ENCODE measurements around the gene SMCO3. TPM values are rescaled to one million over a fixed set of nuclear protein-coding genes. Genes with fewer than 3 reads are reported as not detected.

Gene SMCO3
- total RNA-seq, 1 experiment from 2014 or later = not detected

DNA sequence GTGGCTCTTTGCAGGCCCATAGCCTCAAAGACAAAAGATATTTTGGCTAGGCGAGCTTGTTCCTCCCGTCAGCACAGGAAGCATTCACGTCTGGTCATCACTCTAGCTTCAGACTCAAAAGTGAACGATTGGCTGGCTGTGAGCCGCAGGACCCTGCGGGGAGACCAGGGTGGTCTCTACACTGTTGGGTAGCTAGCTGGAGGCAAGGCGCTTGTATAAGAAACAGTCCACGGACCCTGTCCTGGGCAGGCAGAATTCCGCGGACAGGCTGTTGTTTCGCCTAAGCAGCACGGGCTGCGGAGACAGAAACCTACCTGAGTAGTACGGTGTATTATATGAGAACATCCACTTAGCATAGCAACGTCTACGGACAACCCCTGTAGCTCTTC lies 40.3 kb downstream of the SMCO3 start:
- H3K27ac ChIP-seq (ENCODE audit: low read length) = peak overlapping the region; percentile 33
- TF ChIP-seq CTCF (conservative IDR thresholded peaks at IDR 0.05; ENCODE audit: low read depth, low read length) (no peak), EZH2phosphoT487 (IDR thresholded peaks at IDR 0.05; ENCODE audit: borderline replicate concordance, low read length) (no peak), EZH2 (IDR thresholded peaks at IDR 0.05; ENCODE audit: low read length, unreplicated experiment) (no peak)
- H3K4me1 ChIP-seq (ENCODE audit: insufficient read depth, low read length) = peaks cover 42% of the 10 kb centered on the region
- BruUV-seq (replicated peaks) = no TSS peak
- no peaks in the 10 kb centered on the region for H3F3A ChIP-seq (ENCODE audit: low read length, unreplicated experiment)
- peak; percentile 24 for ATAC-seq
- peak overlapping the region; percentile 89 for H3K4me2 ChIP-seq (ENCODE audit: low read length)
- H3K9me2 ChIP-seq (replicated peaks; ENCODE audit: low read length) = no peaks in the 10 kb centered on the region
- no peaks in the 10 kb centered on the region for H3K36me3 ChIP-seq (ENCODE audit: low read depth, low read length)
- no peaks in the 10 kb centered on the region; the same call in 1 of the 2 replicates for H4K20me1 ChIP-seq (ENCODE audit: low read length)
- peak overlapping the region; percentile 55 for H3K9ac ChIP-seq (ENCODE audit: low read length)
- no peaks in the 10 kb centered on the region for H3K27me3 ChIP-seq (ENCODE audit: low read length)
- peaks cover 44% of the 10 kb centered on the region for H3K79me2 ChIP-seq (ENCODE audit: low read length)
- ChIA-PET POLR2A (ENCODE audit: unreplicated experiment) (no interaction called here), CTCF (no interaction called here)
- peak; percentile 37 for DNase-seq
- intact Hi-C loops (cut with micrococcal nuclease) = loop anchor here (2.0 kb wide), 1 partner anchor 71 kb away; no protein-coding TSS in a partner anchor
- peak overlapping the region; percentile 92 for H3K4me3 ChIP-seq (ENCODE audit: low read length)
- no peaks in the 10 kb centered on the region for H3K9me3 ChIP-seq (ENCODE audit: low read length)
- H2AFZ ChIP-seq (ENCODE audit: low read length) = peak overlapping the region; percentile 94

GRCh38 chr12:14772946-14773345 lies 41.0 kb downstream of the SMCO3 start:
- POLR2A ChIA-PET (ENCODE audit: unreplicated experiment) = interaction anchor here (0.7 kb wide), 1 partner anchor 24 kb away, joined by 3 read pairs; no protein-coding TSS in a partner anchor
- H3K4me3 ChIP-seq (ENCODE audit: low read length) = peak overlapping the region; percentile 92

More at GRCh38 chr12:14772946-14773345, 41.0 kb downstream of the SMCO3 start:
- DNase-seq = no peak
- no peaks in the 10 kb centered on the region for H3K9me3 ChIP-seq (ENCODE audit: low read length)
- H3K79me2 ChIP-seq (ENCODE audit: low read length) = peaks cover 52% of the 10 kb centered on the region
- H3K27me3 ChIP-seq (ENCODE audit: low read length) = no peaks in the 10 kb centered on the region
- ATAC-seq = no peak
- H3K27ac ChIP-seq (ENCODE audit: low read length) = no peak overlapping the region
- CTCF ChIA-PET = no interaction called here
- intact Hi-C loops (cut with micrococcal nuclease) = no loop called here
- peak overlapping the region; percentile 55 for H3K9ac ChIP-seq (ENCODE audit: low read length)
- H3K4me2 ChIP-seq (ENCODE audit: low read length) = peak overlapping the region; percentile 89
- TF ChIP-seq CTCF (conservative IDR thresholded peaks at IDR 0.05; ENCODE audit: low read depth, low read length) = no peak
- TF ChIP-seq EZH2phosphoT487 (IDR thresholded peaks at IDR 0.05; ENCODE audit: borderline replicate concordance, low read length) = no peak
- no peak for TF ChIP-seq EZH2 (IDR thresholded peaks at IDR 0.05; ENCODE audit: low read length, unreplicated experiment)
- peak overlapping the region; percentile 94 for H2AFZ ChIP-seq (ENCODE audit: low read length)
- no peaks in the 10 kb centered on the region for H3K36me3 ChIP-seq (ENCODE audit: low read depth, low read length)
- no TSS peak for BruUV-seq (replicated peaks)
- H3K4me1 ChIP-seq (ENCODE audit: insufficient read depth, low read length) = peaks cover 45% of the 10 kb centered on the region
- H3K9me2 ChIP-seq (replicated peaks; ENCODE audit: low read length) = no peaks in the 10 kb centered on the region
- H3F3A ChIP-seq (ENCODE audit: low read length, unreplicated experiment) = no peaks in the 10 kb centered on the region
- no peaks in the 10 kb centered on the region; the same call in 1 of the 2 replicates for H4K20me1 ChIP-seq (ENCODE audit: low read length)
